GM11168 (cell line): ENCODE data around the gene USP48.

ENCODE experiments used
- in situ Hi-C: fragments of 300-500 bp; cut with MboI; formaldehyde crosslinking; loops from one replicate; pipeline ENCODE4 v1.12.0; 2022; ENCODE audit warnings: low sequenced_read_pairs; ENCODE audit not compliant: unreplicated experiment

Gene USP48

DNA sequence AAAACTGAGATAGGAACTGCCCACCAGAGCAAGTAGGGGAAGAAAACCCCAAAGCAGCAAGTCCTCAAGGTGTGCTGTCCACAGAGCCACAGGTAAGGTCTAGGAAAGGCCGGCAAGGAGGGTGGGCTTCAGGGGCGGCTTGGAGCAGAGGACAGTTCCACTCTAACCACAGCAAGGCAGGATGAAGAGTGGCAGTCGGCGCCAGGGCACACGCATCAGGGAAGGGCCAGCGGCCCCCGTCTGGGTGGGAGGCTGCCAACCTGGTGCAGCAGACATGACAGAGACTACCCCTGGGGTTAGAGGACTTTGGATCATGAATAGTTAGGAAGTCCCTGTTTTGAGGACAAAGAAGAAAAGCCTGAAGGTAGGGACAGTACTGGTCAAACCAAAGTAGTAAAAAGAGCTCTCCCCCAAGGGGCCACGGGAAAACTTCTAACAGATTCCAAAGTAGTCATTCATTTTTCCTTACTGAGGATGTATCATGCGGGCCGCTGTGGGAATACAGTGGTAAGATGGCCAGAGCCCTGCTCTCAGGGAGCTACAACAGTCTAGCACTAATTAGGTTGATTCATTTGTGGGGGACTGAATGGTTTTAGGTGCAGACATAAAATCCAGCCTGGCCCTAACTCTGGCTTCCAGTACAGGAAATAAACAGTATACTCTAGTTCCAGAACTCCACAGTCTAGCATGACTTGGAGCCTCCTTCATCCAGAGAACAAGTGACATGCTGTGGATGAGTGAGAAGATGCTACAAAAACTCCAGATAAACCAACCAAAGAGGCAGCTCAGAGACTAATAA is 110.3 kb downstream of the USP48 start:
- in situ Hi-C loops: no loop called here

DNA sequence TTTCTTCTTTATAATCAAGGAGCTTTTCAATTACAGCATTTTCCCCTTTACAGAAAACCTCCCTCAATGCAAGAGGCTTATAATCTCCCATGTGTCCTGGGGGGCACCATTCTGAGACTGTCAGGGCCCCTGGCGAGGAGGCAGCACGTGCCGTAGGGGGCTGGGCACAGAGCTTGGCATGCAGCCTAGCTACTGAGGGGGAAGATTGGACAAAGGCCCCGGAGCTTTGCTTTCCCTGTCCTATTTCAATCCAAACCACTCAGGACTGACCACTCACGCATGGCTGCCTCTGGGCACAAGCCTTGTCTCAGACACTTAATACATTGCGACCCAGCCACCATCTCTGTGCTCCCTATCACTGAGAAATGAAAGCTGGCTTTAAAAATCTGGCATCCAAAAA is 111.0 kb downstream of the USP48 start:
- in situ Hi-C loops: no loop called here

DNA sequence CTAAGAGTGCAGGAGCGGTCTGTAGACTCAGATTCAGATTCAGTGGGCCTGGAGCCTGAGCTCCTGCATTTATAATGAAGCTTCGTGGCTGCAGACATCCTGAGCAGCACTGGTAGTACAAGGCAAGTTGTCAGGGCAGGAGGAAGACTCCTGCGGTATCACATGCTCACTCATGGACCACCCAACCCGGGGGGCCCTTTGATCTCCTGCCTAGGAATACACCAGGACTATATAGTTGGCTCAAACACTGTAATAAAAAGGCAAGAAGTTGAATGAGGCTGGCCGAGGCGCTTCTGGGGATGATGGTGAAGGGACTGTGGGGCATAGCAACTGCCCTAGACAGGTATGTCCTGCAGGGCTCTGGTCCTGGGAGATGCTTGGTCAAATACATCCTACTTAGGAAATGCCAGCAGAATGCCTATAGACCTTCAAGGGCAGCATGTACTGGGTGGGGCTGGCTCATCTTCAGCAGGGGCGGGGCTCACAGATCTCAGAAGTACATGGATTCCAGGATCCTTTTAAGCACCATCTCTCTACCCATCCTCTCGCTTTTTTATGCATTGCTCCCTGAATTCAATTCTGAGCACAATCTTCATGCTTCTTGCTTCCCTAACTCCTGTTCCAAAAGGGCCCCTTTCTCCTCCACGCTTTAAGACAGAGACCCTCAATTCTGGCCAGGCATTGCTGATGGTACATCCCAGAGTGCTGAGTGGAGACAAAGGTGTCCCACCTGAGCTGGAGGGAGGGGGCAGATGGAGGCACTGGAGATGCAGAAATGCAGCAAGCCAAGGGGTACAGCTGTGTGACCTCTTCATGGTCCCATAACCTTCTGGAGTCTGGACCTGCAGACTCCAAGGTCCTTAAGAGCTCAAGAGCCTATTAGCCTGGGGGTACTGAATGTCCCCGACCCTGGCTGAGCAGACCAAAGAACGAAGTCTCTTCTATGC is 111.7 kb downstream of the USP48 start:
- in situ Hi-C loops: no loop called here

DNA sequence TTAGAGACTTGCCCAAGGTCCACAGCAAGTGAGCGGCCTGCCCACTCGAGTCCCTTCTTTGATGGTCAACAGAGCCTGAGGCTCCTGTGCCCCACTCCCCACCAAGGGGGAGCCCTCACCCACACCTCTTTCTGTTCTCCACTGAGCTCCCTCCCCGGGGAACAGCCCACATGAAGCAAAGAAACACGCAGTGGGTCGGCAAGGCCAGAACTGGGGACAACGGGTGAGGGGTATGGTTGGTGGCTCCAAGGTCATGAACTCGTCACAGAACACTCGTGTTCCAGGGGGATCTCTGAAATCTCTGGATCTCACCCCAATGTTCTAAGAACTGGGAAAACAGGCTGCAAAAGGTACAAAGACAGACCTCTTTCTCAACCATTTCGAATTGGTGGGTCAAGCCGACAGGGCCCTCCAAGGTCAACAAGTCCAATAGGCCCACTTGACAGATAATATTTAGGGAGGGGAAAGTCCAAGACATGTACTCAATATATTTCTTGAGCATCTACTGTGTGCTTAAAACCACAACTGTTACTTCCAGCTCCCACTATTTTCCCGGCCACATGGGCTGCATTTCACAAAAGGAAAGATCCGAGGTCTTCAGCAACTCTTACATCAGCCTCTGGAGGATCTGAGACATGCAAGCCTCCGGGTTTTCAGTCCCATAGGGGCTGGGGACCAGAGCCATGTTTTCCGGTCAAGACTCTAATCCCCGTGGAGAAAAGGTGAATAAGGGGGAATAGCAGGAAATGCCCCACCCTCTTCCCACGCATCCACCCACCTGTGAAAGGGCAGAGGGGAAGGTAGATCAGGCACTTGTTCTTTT is 112.7 kb downstream of the USP48 start:
- in situ Hi-C loops: no loop called here

DNA sequence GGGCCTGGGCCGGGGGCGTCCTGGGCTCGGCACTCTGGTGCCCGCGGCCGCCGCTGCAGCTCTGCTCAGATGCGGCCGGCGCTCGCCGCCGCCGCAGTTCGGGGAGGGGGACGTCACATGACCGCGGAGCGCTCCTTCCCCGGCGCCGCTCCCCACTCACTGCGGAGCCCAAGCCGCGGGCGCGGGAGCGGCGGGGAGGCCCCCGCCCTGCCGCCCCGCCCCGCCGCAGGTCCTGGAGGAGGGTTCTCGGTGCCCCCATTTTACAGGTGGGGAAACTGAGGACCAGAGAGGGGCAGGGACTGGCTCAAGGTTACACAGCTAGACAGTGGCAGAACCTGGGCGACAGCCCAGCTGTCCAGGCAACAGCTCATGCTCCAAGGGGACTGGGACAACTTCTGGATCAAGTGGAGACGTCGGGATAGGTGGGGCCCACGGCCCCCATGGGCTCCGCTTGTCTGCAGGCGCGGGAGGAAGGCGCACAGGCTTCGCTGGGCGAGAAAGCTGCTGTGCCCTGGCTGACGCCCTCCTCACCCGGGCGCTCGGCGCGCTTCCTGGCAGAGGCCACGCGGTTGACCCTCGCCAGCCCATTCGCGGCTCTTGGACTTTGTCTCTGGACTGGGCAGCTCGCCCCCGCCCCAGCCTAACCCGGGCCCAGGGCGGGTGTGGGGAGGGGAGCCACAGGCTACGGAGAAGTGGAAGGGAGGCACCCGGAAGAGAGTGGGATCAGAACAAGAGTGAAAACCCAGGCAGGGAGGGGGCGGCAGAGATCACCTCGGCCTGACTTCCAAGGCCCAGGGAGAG is 113.5 kb downstream of the USP48 start, which contains the start of gene RAP1GAP:
RAP1GAP (minus strand) TSS at position 100 of the 801 bp plus-strand sequence. CDS start 49,325 bp downstream, outside the sequence.
- in situ Hi-C loops: loop anchor here (10.0 kb wide), 1 partner anchor 295 kb away; no protein-coding TSS in a partner anchor

DNA sequence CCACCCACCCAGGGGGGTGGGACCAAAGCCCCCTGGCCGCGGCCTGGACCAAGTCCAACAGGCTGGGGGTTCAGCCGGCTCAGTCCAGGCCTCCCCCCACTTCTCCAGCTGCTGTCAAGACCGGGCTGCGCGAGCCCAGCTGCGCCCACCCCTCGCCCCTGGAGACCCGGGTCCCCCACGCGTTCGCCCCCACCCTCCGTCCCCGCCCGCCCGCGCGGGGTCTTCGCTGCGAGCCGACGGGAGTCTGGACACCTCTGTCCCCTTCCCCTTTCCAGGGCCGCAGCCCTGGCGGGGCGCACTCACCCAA is 114.0 kb downstream of the USP48 start:
- in situ Hi-C loops: loop anchor here (10.0 kb wide), 1 partner anchor 296 kb away; no protein-coding TSS in a partner anchor

DNA sequence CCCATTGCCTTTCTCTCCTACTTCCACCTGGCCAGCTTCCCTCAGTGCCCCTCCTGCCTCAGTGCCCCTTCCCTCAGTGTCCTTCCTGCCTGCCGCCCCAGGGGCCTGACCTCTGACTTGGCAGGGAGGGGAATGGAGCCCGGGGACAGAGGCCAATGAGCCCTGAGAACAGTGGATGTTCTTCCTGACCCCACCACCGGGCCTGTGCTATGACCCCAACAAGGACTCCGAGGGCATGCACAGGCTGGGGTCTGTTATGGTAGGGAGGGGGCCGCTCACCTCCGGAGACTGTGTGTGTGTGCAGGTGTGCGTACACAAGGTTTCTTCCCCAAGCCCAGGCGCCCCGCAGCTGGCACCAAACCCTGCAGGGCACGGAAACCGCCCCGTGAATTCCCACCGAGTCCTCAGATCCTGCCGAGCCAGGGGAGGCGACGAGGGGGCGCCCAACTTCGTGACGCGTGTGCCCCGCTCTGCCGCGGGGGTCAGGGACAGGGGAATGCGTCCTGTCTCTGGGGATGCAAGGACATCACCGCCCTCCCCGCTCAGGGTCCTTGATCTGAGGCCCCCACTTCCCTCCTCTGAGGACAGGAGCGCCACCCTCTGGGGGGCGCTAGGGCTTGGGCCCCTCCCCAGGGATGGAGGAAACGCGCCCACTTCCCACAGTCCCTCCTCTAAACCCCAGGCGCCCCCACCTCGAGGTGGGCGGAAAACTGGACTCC is 114.6 kb downstream of the USP48 start:
- in situ Hi-C loops: loop anchor here (10.0 kb wide), 1 partner anchor 296 kb away; no protein-coding TSS in a partner anchor

DNA sequence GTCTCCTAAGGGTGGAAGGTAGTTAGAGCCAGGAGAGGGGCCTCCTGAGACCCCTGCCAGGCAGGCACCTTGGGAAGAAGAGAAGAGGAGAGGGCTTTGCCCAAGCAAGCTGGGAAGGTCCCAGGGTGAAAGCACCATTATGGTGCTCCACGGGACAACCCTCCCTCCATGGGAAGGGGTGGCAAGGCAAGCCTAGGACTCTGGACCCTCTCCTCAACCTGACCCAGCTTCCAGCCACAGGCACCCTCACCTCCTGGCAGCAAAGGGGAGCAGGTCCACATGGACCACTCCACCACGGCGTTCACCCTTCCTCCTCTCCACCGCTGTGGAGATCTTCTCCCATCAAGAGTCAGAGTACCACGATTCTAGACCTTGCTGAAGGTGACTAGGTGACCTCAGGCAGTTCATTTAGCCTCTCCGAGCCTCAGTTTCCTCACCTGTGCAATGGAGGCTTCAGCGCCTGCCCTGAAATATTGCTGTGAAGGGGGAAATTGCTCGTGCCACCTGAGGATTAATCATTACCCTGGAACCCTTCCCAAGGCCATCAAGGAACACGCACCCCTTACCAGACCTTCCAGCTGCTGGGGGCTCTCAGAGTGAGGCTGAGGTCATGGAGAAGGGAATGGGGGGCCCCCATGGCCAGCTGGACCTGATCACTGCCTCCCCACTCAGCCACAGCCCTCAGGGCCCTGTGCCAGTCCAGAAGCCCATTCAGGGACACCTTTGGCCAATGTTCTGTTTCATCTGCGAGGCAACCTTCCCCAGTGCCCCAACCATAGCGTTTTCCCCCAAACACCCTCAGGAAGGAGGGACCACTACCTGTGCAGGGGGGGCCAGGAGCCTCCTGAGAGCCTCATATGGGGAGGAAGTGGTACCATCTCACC is 115.4 kb downstream of the USP48 start:
- in situ Hi-C loops: loop anchor here (10.0 kb wide), 1 partner anchor 297 kb away; no protein-coding TSS in a partner anchor

DNA sequence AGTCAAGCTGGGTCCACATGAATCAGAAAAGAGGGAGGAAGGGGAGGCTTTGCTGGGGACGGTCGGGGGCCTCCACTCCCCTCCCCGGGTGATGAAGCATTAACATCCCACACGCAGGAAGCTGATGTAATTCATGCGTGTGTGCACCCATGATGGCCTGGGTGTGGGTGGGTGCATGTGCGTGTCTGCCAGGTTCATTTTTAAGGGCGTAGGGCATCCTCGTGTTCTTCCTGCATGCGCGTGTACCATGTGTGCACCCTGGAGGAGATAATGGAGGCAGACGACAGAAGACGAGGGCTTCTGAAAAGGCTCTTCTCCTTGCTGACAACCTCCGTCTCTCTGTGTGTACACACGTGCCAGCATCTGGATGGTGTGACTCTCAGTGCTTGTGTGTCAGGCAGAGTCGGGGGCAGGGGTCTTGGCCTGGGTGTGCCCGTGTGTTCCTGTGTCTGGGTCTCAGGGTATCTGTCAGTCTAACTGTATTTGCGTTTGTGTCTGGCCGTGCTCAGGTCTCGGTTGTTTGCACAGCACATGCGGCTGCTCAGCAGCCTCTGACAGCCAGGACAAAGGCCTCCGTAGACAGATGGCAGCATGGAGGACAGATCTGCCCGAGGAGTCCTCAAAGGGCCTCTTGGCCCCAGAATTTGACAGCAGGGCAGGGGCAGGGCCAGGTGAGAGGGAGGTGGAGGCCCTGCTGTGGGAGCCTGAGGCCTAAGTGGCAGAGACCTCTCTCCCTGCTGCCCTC is 116.2 kb downstream of the USP48 start:
- in situ Hi-C loops: loop anchor here (10.0 kb wide), 1 partner anchor 298 kb away; no protein-coding TSS in a partner anchor

DNA sequence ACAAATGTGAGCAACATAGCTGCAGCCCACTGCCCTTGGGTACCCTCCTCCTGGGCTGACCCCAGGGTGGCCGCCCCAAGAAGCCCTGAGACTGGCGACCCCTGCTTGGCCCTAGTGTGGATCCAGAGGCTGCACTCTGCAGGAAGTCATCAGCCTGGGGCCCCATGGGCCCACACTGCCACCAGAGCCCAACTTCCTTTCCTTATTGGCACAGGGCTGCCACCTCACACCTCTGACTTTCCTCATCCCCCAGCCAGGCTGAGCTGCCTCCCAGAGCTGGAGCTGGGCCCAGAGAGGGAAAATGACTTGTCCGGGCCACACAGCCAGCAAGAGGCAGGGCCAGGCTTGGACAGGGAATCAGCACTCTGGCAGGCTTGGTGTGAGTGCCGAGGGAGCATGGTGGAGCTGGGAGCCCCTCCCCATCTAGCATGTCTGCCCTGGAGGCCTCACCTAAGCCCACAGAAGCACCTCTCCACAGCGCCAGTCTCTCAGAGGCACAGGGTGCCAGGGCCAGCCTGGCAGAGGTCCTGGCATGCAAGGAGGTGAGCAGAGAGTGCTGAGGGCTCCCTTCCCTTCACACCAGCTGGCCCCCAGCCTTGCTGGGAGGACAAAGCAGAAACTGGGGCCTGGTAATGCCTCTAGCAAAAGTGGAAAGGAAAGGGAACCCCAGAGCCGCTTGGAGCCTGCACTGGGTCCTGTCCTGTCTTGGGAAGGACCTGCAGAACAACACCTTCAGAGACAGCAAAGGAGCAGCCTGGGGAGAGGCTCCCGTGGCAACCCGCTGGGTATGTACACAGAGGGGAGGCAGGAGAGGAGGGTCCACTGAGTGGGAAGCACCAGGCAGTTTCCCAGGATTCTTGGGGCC is 117.0 kb downstream of the USP48 start:
- in situ Hi-C loops: loop anchor here (10.0 kb wide), 1 partner anchor 299 kb away; no protein-coding TSS in a partner anchor

DNA sequence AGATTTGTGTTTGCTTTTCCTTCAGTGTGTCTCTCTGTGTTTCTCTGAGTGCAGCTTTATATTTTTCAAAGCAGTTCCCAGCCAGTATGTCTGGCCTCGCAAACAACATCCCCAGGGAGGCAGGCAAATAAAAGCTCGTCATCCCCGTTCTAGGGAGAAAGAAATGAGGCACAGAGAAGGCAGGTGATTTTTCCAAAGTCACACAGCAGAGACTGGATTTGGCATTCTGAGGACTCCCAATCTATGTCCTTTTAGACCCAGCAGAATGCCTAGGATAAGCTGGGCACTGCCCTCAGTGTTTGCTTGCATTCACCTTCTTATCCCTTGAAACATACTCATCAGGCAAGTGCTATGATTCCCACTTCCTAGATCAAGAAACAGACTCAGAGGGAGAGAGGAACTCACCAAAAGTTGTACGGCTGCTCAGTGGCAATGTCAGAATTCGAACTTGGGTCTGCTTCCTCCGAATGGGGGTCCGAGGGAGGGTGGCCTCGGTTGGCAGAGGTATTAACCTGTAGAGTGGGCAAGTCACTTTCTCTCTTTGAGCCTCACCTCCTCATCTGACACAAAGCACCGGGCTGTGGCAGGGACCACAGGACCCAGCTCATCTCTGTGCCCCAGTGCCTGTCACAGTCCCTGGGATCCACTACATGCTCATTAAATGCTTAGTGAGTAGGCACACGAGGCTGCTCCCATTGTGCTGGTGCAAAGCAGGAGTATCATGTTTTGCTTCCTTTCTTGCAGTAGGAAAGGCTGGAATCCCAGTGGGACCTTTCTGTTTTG is 118.0 kb downstream of the USP48 start:
- in situ Hi-C loops: loop anchor here (10.0 kb wide), 1 partner anchor 300 kb away; no protein-coding TSS in a partner anchor

DNA sequence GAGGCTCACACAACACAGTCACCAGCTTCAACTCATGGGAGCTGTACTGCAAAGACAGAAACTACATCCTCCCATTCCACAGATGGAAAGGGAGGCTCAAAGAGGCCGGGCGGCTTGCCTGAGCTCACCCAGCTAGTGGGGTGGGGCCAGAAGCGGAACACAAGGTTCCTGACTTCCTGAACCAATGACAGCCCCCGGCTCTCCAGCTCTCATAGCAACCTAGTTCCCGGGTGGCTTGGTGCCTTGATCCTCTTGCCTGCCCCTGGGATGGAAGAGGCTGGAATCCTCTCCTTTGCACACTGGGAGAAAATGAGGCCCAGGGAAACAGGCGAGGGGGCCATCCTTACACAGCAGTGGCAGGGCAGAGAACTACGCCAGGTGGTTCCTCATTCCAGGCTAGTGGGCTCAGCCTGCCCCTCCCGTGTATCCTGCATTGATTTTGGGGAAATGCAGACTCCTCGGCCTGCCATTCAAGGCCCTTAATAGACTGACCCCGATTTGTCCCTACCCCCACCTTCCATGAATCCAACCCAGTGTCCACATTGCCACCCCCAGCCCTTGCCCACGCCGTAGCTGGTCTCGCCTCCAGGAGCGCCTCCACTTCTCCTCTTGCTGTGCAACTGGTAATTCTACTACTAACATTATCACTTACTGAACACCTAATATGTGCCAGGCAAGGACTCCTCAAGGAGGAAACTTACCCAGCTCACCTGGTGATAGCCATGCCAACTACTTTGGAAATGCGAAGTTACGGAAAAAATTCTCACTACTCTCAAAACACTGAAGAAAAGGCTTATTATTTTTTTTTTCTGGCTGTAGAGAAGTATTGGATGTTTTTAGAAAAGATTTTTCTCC is 118.8 kb downstream of the USP48 start:
- in situ Hi-C loops: loop anchor here (10.0 kb wide), 1 partner anchor 301 kb away; no protein-coding TSS in a partner anchor

DNA sequence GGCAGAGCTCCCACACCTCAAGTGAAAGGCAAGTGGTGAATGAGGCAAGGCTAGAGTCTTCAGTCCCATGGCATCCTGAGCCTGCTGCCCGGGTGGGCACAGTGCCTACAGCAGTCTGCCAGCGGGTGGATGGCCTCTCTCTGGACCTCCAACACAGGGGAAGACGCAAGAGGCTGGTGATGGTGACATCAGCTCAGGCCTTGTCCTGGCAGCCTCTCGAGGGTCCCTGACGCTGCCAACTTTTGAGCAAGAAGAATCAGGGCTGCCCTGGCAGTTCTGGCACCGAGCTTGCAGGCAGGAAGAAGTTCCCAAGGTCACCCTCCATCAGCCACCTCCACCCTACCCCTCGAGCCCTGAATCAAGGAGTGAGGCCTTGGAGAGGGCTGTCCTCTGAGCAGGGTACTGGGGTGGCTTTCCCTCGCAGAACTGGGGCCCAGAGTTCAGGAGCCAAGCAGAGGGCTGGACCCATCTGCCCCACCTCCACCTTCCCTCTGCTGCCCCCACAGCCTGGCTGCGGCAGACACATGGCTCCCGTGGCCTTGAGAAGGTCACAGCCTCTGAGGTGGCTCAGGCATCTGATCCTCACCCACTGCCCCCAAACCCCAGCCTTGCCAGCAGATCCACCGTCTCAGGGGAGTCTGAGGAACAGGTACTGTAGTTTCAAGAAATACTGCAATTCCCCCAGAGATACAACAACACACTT is 119.5 kb downstream of the USP48 start:
- in situ Hi-C loops: loop anchor here (10.0 kb wide), 1 partner anchor 301 kb away; no protein-coding TSS in a partner anchor
